ENCODE results near the gene KCNJ2. TPM values are rescaled to one million over a fixed set of nuclear protein-coding genes. Genes with fewer than 3 reads are reported as not detected.

The KCNJ2 gene
- total and polyA plus RNA-seq, 3 donors from 2014 or later = 0.58 to 1.1 (median 0.79) TPM

- intact Hi-C loops (cut with DNase I; ENCODE audit: low total_unique reads) = no loop called here
- H3K27me3 ChIP-seq = no peaks in the 10 kb centered on the region
- no peaks in the 10 kb centered on the region for H3K36me3 ChIP-seq (ENCODE audit: low read depth, missing control alignments)
- H3K4me3 ChIP-seq = no peak overlapping the region
- TF ChIP-seq CTCF (IDR thresholded peaks at IDR 0.05) (no peak), POLR2A (IDR thresholded peaks at IDR 0.05) (no peak)
- DNase-seq = no peak
- WGBS, 2 donors = 60 to 68% methylated on average over 1 of the region's 1 CpG
- H3K27ac ChIP-seq = no peak overlapping the region
- H3K4me1 ChIP-seq = no peaks in the 10 kb centered on the region
- H3K9me3 ChIP-seq = no peaks in the 10 kb centered on the region
Observed at GRCh38 chr17:70207184-70207583, 37.9 kb downstream of the KCNJ2 start.

GRCh38 chr17:70208080-70208794, 38.9 kb downstream of the KCNJ2 start:
- no peak overlapping the region for H3K4me3 ChIP-seq
- 71 to 74% methylated on average over 7 of the region's 7 CpGs for WGBS, 2 donors
- no peaks in the 10 kb centered on the region for H3K4me1 ChIP-seq
- TF ChIP-seq POLR2A (IDR thresholded peaks at IDR 0.05) = no peak
- no peak for TF ChIP-seq CTCF (IDR thresholded peaks at IDR 0.05)
- no peaks in the 10 kb centered on the region for H3K27me3 ChIP-seq
- no peaks in the 10 kb centered on the region for H3K36me3 ChIP-seq (ENCODE audit: low read depth, missing control alignments)
- H3K9me3 ChIP-seq = no peaks in the 10 kb centered on the region
- intact Hi-C loops (cut with DNase I; ENCODE audit: low total_unique reads) = no loop called here
- DNase-seq = no peak
- H3K27ac ChIP-seq = no peak overlapping the region

GRCh38 chr17:70208825-70209555, 39.7 kb downstream of the KCNJ2 start:
- Histone ChIP-seq H3K4me3 (no peak overlapping the region), H3K36me3 (ENCODE audit: low read depth, missing control alignments) (no peaks in the 10 kb centered on the region), H3K27me3 (no peaks in the 10 kb centered on the region), H3K4me1 (no peaks in the 10 kb centered on the region), H3K27ac (no peak overlapping the region), H3K9me3 (no peaks in the 10 kb centered on the region)
- intact Hi-C loops (cut with DNase I; ENCODE audit: low total_unique reads) = no loop called here
- DNase-seq = no peak
- TF ChIP-seq POLR2A (IDR thresholded peaks at IDR 0.05) (no peak), CTCF (IDR thresholded peaks at IDR 0.05) (no peak)
- 72 to 74% methylated on average over 6 of the region's 6 CpGs for WGBS, 2 donors

- H3K4me3 ChIP-seq = no peak overlapping the region
- no peaks in the 10 kb centered on the region for H3K4me1 ChIP-seq
- H3K9me3 ChIP-seq = no peaks in the 10 kb centered on the region
- H3K27ac ChIP-seq = no peak overlapping the region
- DNase-seq = no peak
- H3K36me3 ChIP-seq (ENCODE audit: low read depth, missing control alignments) = no peaks in the 10 kb centered on the region
- TF ChIP-seq POLR2A (IDR thresholded peaks at IDR 0.05) = no peak
- no peak for TF ChIP-seq CTCF (IDR thresholded peaks at IDR 0.05)
- intact Hi-C loops (cut with DNase I; ENCODE audit: low total_unique reads) = no loop called here
- 90 to 91% methylated on average over 4 of the region's 4 CpGs for WGBS, 2 donors
- H3K27me3 ChIP-seq = no peaks in the 10 kb centered on the region
Observed at GRCh38 chr17:70215656-70216055, 46.3 kb downstream of the KCNJ2 start.
